Heart left ventricle (tissue), 16 donors: ENCODE results near the gene NIPBL. TPM values are rescaled to one million over a fixed set of nuclear protein-coding genes. Genes with fewer than 3 reads are reported as not detected.

Experiments used
- ATAC-seq, 4 donors: fragments of 200-7000 bp; cut with Tn5 transposase; one replicate each; pipeline ENCODE4 v1.9.1; 2020 to 2022; ENCODE audit warnings: moderate library complexity in 4 of 4, mild to moderate bottlenecking in 3 of 4, moderate number of reproducible peaks in 1 of 4
- DNase-seq, 5 donors: peaks; one replicate each; pipeline ENCODE4 v3.0.0-alpha.2; 2020
- H3K27ac ChIP-seq, 12 donors: fragments of 200-600 bp; sonication (generic) in 4 of 12; one replicate each; pipeline versions ENCODE4 v1.5.0 to v1.8.0; 2016 to 2022; ENCODE audit warnings: mild to moderate bottlenecking in 2 of 12
- H3K27me3 ChIP-seq, 9 donors: fragments of 200-600 bp; sonication (generic) in 2 of 9; one replicate each; pipeline versions ENCODE4 v1.5.1 to v1.8.0; 2016 to 2022; ENCODE audit warnings: mild to moderate bottlenecking in 3 of 9
- H3K36me3 ChIP-seq, 9 donors: fragments of 200-600 bp; sonication (generic) in 2 of 9; one replicate each; pipeline versions ENCODE4 v1.5.0 to v1.8.0; 2018 to 2022; ENCODE audit warnings: mild to moderate bottlenecking in 2 of 9
- H3K4me1 ChIP-seq, 12 donors: fragments of 200-600 bp; sonication (generic) in 4 of 12; one replicate each; pipeline versions ENCODE4 v1.5.0 to v1.8.0; 2016 to 2022; ENCODE audit warnings: mild to moderate bottlenecking in 3 of 12
- H3K4me3 ChIP-seq, 12 donors: fragments of 200-600 bp; sonication (generic) in 4 of 12; one replicate each; pipeline versions ENCODE4 v1.5.0 to v1.8.0; 2017 to 2022; ENCODE audit warnings: mild to moderate bottlenecking in 9 of 12, moderate library complexity in 4 of 12
- H3K9me3 ChIP-seq, 12 donors: fragments of 200-600 bp; sonication (generic) in 4 of 12; one replicate each; pipeline versions ENCODE4 v1.5.0 to v1.8.0; 2016 to 2022; ENCODE audit warnings: mild to moderate bottlenecking in 1 of 12
- POLR2A ChIP-seq, 2 donors: fragments of 450-650 bp; IDR thresholded peaks; one replicate each; pipeline ENCODE4 v1.6.1; 2017; ENCODE audit warnings: antibody characterized with exemption in 2 of 2, mild to moderate bottlenecking in 2 of 2, moderate library complexity in 2 of 2
- WGBS, 4 donors: extraction: QIAGEN DNeasy Blood & Tissue Kit in 2 of 4; methylation state at CpG; one replicate each; pipeline versions ENCODE4 v1.1.5 to v1.1.7; 2013 to 2018; 5-methylcytosine and 5-hydroxymethylcytosine counted together
- intact Hi-C, 10 donors: fragments of 100-400 bp; cut with DNase I; formaldehyde crosslinking; loops; one replicate each; pipeline versions ENCODE4 v1.11.1 to v1.14.2; 2022
- polyA plus RNA-seq, 2 donors: library from polyadenylated mRNA; stranded (reverse); fragments of 200-250 nt; gene quantifications; one replicate each; pipeline ENCODE4 v1.2.3, GENCODE V29; 2013
- total RNA-seq, 9 donors: library from RNA; depleted of rRNA in 2 of 9; stranded (reverse); fragments of >200 nt in 2 of 9; fragmentation: NEBNext Ultra II Directional in 3 of 9; extraction: Animal tissue kit (Norgen Biotek cat#: 25700) in 3 of 9; gene quantifications; one replicate each; pipeline versions ENCODE4 v1.1.0 to v1.2.4, GENCODE V29; 2016 to 2023
- TF ChIP-seq, protein P1 (sequence below), 12 donors: fragments of 200-600 bp; sonication (generic) in 4 of 12; IDR thresholded peaks; one replicate each; pipeline versions ENCODE4 v1.5.0 to v1.8.0; 2018 to 2022; ENCODE audit warnings: antibody characterized with exemption in 12 of 12, mild to moderate bottlenecking in 5 of 12
- donor health status: ischemic (EF 13 %, LVEDD 7.1; RV severe dilation, severe dysfunction).
- donor health status: healthy with polysubstance abuse.
- donor health status: DM: no; HTN: yes; CAD: no.
- donor health status: DM: no; HTN: no; CAD: no.
- donor health status: ischemic (EF 25% LVEDD 6.9; RV normal size, moderate dysfunction).
- donor health status: ischemic (EF 25% LVEDD 5.7; RV mildly dilated, moderate dysfunction).
- donor health status: healthy.
- donor health status: DM: yes; HTN: yes; CAD: no.
- donor health status: ischemic (EF 35%, LVEDD 5.7; RV mildly dilated, moderate dysfunction).
- donor health status: nonischemic (EF 11% LVEDD 7.7; RV severe dilation, severe dysfunction).
- donor health status: DM: yes; HTN: yes; CAD: no.
- donor health status: PGD.
- donor health status: ischemic (EF 29% LVEDD 5.4; RV normal size, mild dysfunction).
- donor health status: nonischemic (EF 23%, LVEDD 6.1; RV moderate dilation, normal function).

NIPBL gene
- total and polyA plus RNA-seq, 11 donors: 13.2 to 57.3 (median 38.2) TPM

DNA sequence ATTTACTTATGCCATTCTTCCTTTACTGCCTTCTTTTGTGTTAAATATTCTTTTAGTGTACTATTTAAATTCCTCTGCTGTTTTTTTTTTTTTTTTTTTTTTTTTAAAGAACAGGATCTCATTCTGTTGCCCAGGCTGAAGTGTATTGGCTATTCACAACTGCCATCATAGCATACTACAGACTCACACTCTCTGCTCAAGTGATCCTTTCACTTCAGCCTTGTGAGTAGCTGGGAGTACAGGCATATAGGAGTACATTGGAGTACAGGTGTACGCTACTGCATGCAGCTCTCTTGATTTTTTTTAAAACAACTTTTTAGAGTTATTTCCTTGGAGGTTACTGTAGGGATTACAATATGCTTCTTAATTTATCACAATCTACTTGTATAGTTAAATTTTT lies 56.1 kb downstream of the NIPBL start:
- H3K4me1 ChIP-seq: peaks cover 0 to 64% (median 35%) of the 10 kb centered on the region in 12 donors
- 87 to 96% (median 92%) methylated on average over 1 of the region's 1 CpG for WGBS, 4 donors
- ATAC-seq: peak in 1 of 4 donors; percentile 34

DNA sequence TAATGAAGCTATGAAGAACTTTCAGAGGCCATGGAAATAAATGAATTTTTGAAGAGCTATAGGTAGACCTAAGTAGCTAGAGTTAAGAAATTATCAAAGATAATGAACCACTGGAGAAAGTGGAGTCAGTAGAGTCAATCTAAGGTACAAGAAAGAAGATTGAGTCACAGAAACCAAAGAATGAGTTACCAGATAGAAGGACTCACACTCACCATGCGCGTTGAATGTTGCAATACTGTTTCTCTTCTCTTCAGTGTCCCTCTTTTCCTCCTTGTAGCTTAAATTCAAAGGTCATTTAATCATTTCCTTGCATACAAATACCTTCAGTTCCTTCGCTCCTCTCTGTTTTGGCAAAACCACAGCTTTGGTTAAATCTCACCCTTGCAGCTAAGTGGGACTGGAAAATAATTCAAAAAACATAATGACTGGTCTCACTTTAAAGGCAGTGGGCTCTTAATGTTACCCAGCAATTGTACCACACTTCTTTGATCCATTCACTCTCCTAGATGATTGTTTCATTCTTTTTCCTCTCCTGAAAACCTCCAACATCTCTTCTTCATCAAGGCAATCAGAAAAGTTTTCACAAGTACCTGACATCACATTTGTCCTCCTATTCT lies 58.3 kb downstream of the NIPBL start:
- H3K4me1 ChIP-seq: peaks cover 0 to 59% (median 33%) of the 10 kb centered on the region in 12 donors
- ATAC-seq: no peak
- 84 to 96% (median 91%) methylated on average over 3 of the region's 3 CpGs for WGBS, 4 donors

More for the DNA sequence above, 56.1 kb downstream of the NIPBL start:
- H3K9me3 ChIP-seq: peaks cover 0 to 8% (median 0%) of the 10 kb centered on the region in 12 donors
- no peaks in the 10 kb centered on the region for H3K36me3 ChIP-seq
- DNase-seq: no peak
- H3K4me3 ChIP-seq: no peak overlapping the region
- no peaks in the 10 kb centered on the region for H3K27me3 ChIP-seq
- TF ChIP-seq, protein P1, sequence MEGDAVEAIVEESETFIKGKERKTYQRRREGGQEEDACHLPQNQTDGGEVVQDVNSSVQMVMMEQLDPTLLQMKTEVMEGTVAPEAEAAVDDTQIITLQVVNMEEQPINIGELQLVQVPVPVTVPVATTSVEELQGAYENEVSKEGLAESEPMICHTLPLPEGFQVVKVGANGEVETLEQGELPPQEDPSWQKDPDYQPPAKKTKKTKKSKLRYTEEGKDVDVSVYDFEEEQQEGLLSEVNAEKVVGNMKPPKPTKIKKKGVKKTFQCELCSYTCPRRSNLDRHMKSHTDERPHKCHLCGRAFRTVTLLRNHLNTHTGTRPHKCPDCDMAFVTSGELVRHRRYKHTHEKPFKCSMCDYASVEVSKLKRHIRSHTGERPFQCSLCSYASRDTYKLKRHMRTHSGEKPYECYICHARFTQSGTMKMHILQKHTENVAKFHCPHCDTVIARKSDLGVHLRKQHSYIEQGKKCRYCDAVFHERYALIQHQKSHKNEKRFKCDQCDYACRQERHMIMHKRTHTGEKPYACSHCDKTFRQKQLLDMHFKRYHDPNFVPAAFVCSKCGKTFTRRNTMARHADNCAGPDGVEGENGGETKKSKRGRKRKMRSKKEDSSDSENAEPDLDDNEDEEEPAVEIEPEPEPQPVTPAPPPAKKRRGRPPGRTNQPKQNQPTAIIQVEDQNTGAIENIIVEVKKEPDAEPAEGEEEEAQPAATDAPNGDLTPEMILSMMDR (IDR thresholded peaks at IDR 0.05): no peak
- TF ChIP-seq POLR2A (IDR thresholded peaks at IDR 0.05): no peak
- no peak overlapping the region for H3K27ac ChIP-seq
- intact Hi-C loops: loop anchor here in 2 of 10 donors (5.0 kb wide), 2 partner anchors 35 to 45 kb away; no protein-coding TSS in a partner anchor

DNA sequence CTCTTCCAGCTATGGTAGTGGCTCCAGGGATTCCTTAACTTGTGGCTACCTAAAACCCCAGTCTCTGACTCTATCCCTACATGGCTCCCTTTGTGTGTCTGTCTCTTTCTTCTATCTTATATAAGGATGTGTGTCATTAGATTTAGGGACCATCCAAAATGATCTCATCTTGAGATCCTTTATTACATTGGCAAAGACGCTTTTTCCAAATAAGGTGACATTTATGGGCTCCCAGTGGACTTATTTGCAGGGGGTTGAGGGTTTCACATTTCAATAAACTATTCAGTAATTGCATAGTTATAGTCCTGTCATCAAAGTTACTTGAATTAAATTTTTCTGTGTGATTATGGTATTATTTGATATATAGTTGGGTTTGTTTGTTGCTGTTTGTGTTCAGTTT lies 59.2 kb downstream of the NIPBL start:
- no peak for TF ChIP-seq POLR2A (IDR thresholded peaks at IDR 0.05)
- TF ChIP-seq, protein P1 (IDR thresholded peaks at IDR 0.05): no peak
- WGBS, 4 donors: 90 to 100% (median 97%) methylated on average over 1 of the region's 1 CpG
- H3K27me3 ChIP-seq: no peaks in the 10 kb centered on the region
- peaks cover 0 to 62% (median 30%) of the 10 kb centered on the region in 12 donors for H3K4me1 ChIP-seq
- peaks cover 0 to 8% (median 0%) of the 10 kb centered on the region in 12 donors for H3K9me3 ChIP-seq
- H3K4me3 ChIP-seq: no peak overlapping the region
- DNase-seq (no peak), ATAC-seq (no peak)
- H3K27ac ChIP-seq: no peak overlapping the region
- H3K36me3 ChIP-seq: no peaks in the 10 kb centered on the region
- intact Hi-C loops: loop anchor here in 2 of 10 donors (5.0 kb wide), 1 partner anchor 59 kb away; the partner anchor contains the start of gene NIPBL (in 2 of the 2)

More for the DNA sequence above, 58.3 kb downstream of the NIPBL start:
- Histone ChIP-seq H3K4me3 (no peak overlapping the region), H3K9me3 (peaks cover 0 to 8% (median 0%) of the 10 kb centered on the region in 12 donors), H3K27ac (no peak overlapping the region), H3K27me3 (no peaks in the 10 kb centered on the region), H3K36me3 (no peaks in the 10 kb centered on the region)
- DNase-seq: no peak
- TF ChIP-seq POLR2A (IDR thresholded peaks at IDR 0.05): no peak
- TF ChIP-seq, protein P1 (IDR thresholded peaks at IDR 0.05): no peak
- intact Hi-C loops: loop anchor here in 4 of 10 donors (5.0 kb wide), 3 partner anchors 38 to 58 kb away; partner anchors contain the start of gene NIPBL (in 2 of the 4)

DNA sequence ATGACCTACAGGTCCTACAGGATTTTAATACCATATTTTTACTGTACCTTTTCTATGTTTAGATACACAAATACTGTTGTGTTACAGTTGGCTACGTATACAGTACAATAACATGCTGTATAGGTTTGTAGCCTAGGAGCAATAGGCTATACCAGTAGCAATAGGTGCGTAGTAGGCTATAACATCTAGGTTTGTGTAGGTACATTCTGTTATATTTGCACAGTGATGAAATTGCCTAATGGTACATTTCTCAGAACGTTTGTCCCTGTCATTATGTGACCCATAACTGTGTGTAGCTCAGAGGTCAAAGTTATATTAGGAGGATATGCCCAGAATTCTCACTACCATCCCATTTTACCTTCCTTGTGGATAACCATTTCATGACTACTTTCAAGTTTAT lies 59.7 kb downstream of the NIPBL start:
- TF ChIP-seq, protein P1 (IDR thresholded peaks at IDR 0.05): no peak
- no peak for TF ChIP-seq POLR2A (IDR thresholded peaks at IDR 0.05)
- intact Hi-C loops: loop anchor here in 2 of 10 donors (5.0 kb wide), 1 partner anchor 59 kb away; the partner anchor contains the start of gene NIPBL (in 2 of the 2)
- ATAC-seq (no peak), DNase-seq (no peak)
- H3K4me1 ChIP-seq: peaks cover 0 to 62% (median 31%) of the 10 kb centered on the region in 12 donors
- H3K27ac ChIP-seq: no peak overlapping the region
- H3K4me3 ChIP-seq: no peak overlapping the region
- no peaks in the 10 kb centered on the region for H3K27me3 ChIP-seq
- 67 to 78% (median 73%) methylated on average over 3 of the region's 3 CpGs for WGBS, 4 donors
- peaks cover 0 to 8% (median 0%) of the 10 kb centered on the region in 12 donors for H3K9me3 ChIP-seq
- no peaks in the 10 kb centered on the region for H3K36me3 ChIP-seq
